ENCODE results near the gene CD2AP.

CD2AP gene

GRCh38 chr6:47453372-47453936 is 24.1 kb upstream of the CD2AP start:
- TF ChIP-seq, protein P1, sequence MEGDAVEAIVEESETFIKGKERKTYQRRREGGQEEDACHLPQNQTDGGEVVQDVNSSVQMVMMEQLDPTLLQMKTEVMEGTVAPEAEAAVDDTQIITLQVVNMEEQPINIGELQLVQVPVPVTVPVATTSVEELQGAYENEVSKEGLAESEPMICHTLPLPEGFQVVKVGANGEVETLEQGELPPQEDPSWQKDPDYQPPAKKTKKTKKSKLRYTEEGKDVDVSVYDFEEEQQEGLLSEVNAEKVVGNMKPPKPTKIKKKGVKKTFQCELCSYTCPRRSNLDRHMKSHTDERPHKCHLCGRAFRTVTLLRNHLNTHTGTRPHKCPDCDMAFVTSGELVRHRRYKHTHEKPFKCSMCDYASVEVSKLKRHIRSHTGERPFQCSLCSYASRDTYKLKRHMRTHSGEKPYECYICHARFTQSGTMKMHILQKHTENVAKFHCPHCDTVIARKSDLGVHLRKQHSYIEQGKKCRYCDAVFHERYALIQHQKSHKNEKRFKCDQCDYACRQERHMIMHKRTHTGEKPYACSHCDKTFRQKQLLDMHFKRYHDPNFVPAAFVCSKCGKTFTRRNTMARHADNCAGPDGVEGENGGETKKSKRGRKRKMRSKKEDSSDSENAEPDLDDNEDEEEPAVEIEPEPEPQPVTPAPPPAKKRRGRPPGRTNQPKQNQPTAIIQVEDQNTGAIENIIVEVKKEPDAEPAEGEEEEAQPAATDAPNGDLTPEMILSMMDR (IDR thresholded peaks at IDR 0.05): no peak

DNA sequence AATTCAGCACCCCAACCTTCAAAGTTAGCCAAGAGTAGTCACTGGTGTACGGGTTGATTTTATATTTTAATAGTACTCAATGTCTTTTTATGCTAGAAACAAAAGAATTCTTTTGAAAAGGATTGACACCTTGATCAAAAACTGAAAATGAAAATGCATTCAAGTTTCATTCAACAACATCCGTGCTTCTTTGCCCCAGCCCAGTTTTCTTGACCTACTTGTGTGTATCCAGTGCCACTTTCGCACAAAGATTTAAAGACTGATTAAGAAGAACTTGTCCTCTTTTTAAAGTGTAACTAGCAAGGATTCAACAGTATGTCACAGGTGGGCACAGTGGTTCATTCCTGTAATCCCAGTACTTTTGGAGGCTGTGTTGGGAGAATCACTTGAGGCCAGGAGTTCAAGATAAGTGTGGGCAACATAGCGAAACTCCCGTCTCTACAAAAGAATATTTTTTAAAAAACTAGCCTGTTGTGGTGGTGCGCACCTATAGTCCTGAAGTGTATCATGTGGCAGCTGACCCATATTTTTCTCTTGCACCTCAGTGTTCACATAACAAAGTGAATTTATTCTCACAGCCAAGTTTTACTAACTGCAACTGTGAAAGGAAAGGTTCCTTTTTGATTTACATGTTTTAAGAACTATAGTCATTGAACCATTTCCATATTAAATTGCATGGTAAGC is 22.7 kb upstream of the CD2AP start:
- TF ChIP-seq, protein P1 (IDR thresholded peaks at IDR 0.05): no peak

DNA sequence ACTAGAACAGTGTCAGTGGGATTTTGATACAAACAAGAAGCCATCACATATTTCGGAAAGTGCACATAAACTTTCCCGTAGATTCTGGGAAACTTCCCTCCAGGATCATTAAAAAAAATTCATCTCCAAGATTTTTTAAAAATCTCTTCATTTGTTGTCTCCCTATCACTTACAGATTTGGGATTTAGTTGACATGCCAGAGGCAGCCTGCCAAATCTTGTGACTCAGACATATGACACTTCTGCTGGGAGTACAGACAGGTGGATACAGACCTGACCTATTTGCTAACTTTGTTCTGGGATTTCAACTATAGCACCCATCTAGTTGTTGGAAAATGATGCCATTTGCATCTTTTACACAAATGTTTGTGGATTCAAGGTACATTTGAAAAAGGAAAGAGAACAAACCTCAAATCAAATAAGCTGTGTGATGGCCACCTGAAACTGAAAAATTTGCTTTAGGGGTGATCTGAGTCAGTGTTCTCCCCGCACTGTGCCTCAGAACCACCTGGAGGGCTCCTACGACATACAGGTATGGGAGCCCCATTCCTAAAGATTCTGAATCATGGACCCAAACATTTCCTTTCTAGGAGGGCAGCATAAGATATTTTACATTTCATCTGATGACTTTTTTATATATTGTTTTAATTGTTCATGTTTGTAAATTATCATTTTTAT is 21.9 kb upstream of the CD2AP start:
- TF ChIP-seq, protein P1 (IDR thresholded peaks at IDR 0.05): no peak

DNA sequence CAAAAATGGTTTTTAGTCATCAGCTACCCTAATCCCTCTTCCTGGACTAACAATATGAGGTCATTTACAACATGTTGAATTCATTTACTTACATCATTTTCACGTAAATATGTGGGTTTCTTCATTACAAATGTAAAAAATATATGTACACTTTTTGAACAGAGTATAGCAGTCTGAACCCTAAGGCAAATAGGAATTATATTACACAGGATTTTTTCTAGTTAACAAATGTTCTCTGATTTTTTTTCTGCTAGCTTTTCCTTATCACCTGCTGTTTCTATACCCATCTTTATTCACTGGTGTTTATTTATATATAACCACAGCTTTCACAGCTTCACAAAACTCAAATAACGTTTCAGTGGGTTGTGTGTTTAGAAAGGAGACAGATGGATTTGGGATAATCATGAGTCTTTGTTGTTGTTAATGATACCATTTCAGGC is 21.0 kb upstream of the CD2AP start:
- TF ChIP-seq, protein P1 (IDR thresholded peaks at IDR 0.05): no peak

GRCh38 chr6:47457370-47457769 is 20.2 kb upstream of the CD2AP start:
- TF ChIP-seq, protein P1 (IDR thresholded peaks at IDR 0.05): no peak

GRCh38 chr6:47464052-47464451 is 13.5 kb upstream of the CD2AP start:
- TF ChIP-seq, protein P1 (IDR thresholded peaks at IDR 0.05): no peak

GRCh38 chr6:47465117-47465516 is 12.5 kb upstream of the CD2AP start:
- TF ChIP-seq, protein P1 (IDR thresholded peaks at IDR 0.05): no peak

All from LNCAP (cell line).